IPS-NIHi7 (cell line): ENCODE data around the gene SHROOM2.
"Not testable (repeated sequence)": the region's sequence is repeated elsewhere in the genome, so short reads cannot be mapped to it uniquely, and the experiment has no call there.

Experiments used
- DNase-seq: peaks from one replicate; pipeline ENCODE4 v3.0.0; 2012; ENCODE audit warnings: mixed read lengths; ENCODE audit errors: extremely low spot score

The SHROOM2 gene

GRCh38 chrX:9832811-9833210, 46.6 kb downstream of the SHROOM2 start:
- DNase-seq: no peak

- no peak for DNase-seq
Measured at GRCh38 chrX:9835585-9836210, 49.5 kb downstream of the SHROOM2 start.

- peak; percentile 54 for DNase-seq
Measured at GRCh38 chrX:9842541-9842940, 56.3 kb downstream of the SHROOM2 start.

GRCh38 chrX:9844936-9845577, 58.8 kb downstream of the SHROOM2 start:
- DNase-seq: no peak

GRCh38 chrX:9845578-9845952, 59.3 kb downstream of the SHROOM2 start:
- DNase-seq: no peak

- no peak for DNase-seq
Measured at GRCh38 chrX:9846631-9847030, 60.4 kb downstream of the SHROOM2 start.

- DNase-seq: no peak
Measured at GRCh38 chrX:9847071-9847470, 60.8 kb downstream of the SHROOM2 start.

- DNase-seq: no peak
Measured at GRCh38 chrX:9848718-9849479, 62.7 kb downstream of the SHROOM2 start.

GRCh38 chrX:9851890-9852289, 65.7 kb downstream of the SHROOM2 start:
- DNase-seq: no peak

GRCh38 chrX:9853307-9853706, 67.1 kb downstream of the SHROOM2 start:
- DNase-seq: no peak

GRCh38 chrX:9855561-9856283, 69.5 kb downstream of the SHROOM2 start:
- DNase-seq: no peak

GRCh38 chrX:9856588-9856987, 70.4 kb downstream of the SHROOM2 start:
- DNase-seq: no peak

GRCh38 chrX:9857575-9858474, 71.6 kb downstream of the SHROOM2 start:
- DNase-seq: no peak

GRCh38 chrX:9858684-9859083, 72.5 kb downstream of the SHROOM2 start:
- DNase-seq: not testable (repeated sequence)

GRCh38 chrX:9859711-9860555, 73.7 kb downstream of the SHROOM2 start:
- no peak for DNase-seq

GRCh38 chrX:9860826-9861225, 74.6 kb downstream of the SHROOM2 start:
- DNase-seq: no peak

GRCh38 chrX:9861711-9862110, 75.5 kb downstream of the SHROOM2 start:
- no peak for DNase-seq

- DNase-seq: peak; percentile 41
Measured at GRCh38 chrX:9862525-9862924, 76.3 kb downstream of the SHROOM2 start.

- DNase-seq: no peak
Measured at GRCh38 chrX:9862953-9863352, 76.7 kb downstream of the SHROOM2 start.

- DNase-seq: no peak
Measured at GRCh38 chrX:9864011-9864410, 77.8 kb downstream of the SHROOM2 start.
